T follicular helper cell (primary cell): ENCODE results near the gene ZNF205.
"Not testable (repeated sequence)": the region's sequence is repeated elsewhere in the genome, so short reads cannot be mapped to it uniquely, and the experiment has no call there.

ENCODE experiments used
- DNase-seq: peaks from one replicate; pipeline ENCODE4 v3.0.0-alpha.2; 2020; ENCODE audit warnings: low read depth
- total RNA-seq, 2 experiments: gene quantifications; one replicate each; lab custom pipeline; 2026; lab: John Stamatoyannopoulos, UW

Gene ZNF205
- 0 reads per million in 2 experiments for total RNA-seq

- DNase-seq: no peak
Measured at GRCh38 chr16:3112058-3112880, at the start of gene ZNF205. TSS of gene ZNF205 (plus strand) at chr16:3112586. CDS start at chr16:3113431, 845 bp downstream.

- DNase-seq: no peak
Measured at GRCh38 chr16:3063625-3064386, 48.6 kb upstream of the ZNF205 start.

DNA sequence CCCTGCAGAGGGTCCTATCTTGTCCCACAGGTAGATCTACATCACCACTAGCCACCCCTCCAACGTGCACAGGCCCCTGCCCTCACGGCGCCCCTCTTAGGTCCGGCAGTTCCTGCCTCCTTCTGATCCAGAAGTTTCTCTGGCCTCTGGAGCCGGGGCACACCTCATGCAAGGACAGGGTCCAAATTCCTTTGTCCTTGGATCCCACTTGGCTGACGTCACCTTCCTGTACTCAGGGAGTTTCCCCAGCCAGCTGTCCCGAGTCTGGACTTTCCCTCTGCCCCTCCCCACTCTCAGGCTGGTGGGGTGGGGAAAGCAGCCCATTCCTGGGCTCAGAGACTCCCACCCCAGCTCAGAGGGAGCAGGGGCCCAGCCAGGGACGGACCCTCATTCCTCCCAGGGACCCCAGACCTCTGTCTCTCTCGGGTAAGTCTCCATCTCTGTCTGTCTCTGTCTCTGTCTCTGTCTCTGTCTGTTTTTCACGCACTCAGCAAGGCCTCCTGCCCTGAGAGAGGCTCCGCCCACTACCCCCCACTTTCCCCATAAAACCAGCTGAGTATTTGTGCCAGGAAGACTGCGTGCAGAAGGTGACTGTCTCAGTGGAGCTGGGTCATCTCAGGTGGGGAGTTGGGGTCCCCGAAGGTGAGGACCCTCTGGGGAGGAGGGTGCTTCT is 47.2 kb upstream of the ZNF205 start, which contains the start of gene IL32:
Gene IL32, plus strand, starts transcription at position 572 of the 673 bp plus-strand sequence. CDS start 172 bp downstream, outside the sequence.
- peak; percentile 49 for DNase-seq

DNA sequence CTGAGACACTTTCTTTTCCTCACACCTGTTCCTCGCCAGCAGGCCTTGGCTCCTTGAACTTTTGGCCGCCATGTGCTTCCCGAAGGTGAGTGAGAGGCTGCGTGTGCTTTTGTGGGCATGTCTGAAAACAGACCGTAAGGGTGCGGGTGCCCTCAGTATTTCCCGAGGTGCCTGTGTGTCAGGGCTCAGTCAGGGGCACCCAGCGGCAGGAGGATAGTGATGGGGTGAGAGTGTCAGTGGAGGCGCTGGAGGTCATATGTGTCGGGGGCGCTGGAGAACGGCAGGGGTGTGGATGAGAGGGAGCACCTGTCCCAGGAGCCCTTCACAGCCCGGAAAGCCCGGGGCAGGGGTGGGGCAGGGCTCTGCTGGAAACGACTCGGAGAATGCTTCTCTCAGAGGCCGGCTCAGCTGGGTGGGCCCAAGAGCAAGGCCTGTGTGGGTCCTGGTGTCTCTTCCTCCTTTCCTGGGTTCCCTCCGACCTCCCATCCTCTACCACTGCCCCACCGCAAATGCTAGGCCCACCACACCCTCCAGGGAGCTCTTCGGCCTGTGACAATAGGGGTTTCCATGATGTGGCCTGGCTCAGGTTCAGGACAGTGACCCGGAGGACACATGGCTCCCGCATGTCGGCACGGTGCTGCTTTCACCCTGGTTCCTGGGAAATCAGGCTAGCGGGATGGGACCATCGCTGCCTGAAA is 46.5 kb upstream of the ZNF205 start:
- DNase-seq: no peak

DNA sequence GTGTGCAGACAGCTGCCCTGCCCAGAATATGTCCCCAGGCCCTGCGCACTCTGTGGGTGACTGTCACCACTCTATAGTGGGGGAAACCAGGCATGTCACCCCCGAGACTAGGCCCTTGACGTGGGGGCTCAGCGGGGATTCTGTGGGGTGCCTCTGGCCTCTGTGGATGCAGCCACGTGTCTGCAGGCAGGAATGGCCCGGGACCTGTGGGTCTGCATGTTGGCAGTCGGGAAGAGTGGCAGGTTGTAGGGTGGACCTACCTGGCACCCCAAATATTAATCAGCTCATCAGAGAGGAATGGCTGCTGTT is 46.0 kb upstream of the ZNF205 start:
- no peak for DNase-seq

GRCh38 chr16:3068487-3068886 is 43.9 kb upstream of the ZNF205 start:
- no peak for DNase-seq

GRCh38 chr16:3069146-3069545 is 43.2 kb upstream of the ZNF205 start:
- not testable (repeated sequence) for DNase-seq

DNA sequence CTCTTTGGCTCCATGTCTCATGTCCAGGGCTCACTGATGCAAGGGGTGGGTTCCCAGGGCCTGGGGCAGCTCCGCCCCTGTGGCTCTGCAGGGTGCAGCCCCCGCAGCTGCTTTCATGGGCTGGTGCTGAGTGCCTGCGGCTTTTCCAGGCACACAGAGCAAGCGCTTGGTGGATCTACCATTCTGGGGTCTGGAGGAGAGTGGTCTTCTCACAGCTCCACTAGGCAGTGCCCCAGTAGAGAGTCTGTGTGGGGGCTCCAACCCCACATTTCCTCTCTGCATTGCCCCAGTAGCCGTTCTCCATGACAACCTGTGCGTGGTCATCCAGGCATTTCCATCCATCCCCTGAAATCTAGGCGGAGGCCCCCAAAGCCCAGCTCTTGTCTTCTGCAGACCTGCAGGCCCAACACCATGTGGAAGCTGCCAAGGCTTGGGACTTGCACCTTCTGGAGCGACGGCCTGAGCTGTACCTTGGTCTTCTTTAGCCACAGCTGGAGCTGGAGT is 41.7 kb upstream of the ZNF205 start:
- no peak for DNase-seq

DNA sequence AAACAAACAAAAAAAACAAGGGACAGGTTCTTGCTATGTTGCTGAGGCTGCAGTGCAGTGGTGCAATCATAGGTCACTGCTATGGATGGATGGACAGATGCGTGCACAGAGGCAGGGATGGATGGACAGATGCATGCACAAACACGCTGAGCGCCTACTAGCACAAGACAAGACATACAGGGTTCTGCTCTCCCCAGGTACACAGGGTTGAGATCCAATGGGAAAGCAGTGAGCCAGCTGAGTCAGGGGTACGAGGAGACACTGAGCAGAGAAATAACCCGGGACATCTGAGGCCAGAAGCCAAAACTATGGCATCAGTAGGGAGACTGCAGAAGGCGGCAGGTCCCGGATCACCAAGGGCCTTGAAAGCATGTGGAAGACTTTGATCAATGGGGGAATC is 40.7 kb upstream of the ZNF205 start:
- DNase-seq: no peak

- DNase-seq: not testable (repeated sequence)
Measured at GRCh38 chr16:3072148-3072547, 40.2 kb upstream of the ZNF205 start.

DNA sequence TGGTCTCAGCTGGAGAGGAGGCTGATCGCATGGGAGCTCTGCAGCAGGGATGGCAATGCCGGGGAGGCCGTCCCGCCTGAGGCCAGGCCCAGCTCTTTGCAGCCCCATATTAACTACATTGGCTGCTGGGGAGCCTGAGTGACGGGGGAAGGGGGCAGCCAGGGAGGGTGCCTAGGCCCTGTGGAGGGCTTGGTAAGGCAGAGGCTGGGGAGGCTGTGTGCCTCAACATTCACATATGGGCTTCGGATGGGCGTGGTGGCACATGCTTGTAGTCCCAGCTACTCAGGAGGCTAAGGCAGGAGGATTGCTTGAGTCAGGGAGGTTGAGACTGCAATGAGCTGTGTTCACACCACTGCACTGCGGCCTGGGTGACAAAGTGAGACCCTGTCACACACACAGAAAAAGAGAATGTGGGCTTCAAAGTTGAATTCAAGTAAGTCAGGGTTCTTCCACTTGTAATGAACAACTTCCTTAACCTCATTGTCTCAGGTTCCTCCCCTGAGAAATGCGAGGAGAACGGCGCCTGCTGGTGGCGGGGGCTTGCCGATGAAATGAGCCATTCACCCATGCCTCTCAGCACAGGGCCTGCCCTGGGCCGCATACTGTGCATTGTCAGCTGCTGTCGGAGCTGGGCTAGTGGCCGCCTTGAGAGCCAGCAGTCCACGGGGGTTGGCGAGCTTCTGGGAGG is 39.7 kb upstream of the ZNF205 start:
- DNase-seq: not testable (repeated sequence)

DNA sequence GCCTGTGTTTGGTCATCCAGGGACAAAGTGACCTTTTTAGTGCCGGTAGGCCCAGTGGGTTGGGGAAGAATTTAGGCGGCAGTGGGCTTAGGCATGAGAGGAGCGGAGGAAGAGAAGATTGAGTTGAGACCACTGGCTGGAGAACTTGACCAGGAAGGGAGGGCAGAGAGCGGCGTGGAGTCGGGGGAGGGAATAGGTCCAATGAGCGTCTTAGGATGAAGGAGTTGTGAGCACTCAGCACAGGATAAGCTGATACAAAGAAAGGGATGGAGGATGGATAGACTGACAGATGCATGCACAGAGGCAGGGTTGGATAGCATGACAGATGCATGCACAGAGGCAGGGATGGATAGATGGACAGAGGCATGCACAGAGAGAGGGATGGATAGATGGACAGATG is 38.9 kb upstream of the ZNF205 start:
- no peak for DNase-seq

GRCh38 chr16:3074860-3075522 is 37.4 kb upstream of the ZNF205 start:
- DNase-seq: peak; percentile 73

GRCh38 chr16:3075523-3075915 is 36.9 kb upstream of the ZNF205 start:
- no peak for DNase-seq

- not testable (repeated sequence) for DNase-seq
Measured at GRCh38 chr16:3075946-3076345, 36.4 kb upstream of the ZNF205 start.

DNA sequence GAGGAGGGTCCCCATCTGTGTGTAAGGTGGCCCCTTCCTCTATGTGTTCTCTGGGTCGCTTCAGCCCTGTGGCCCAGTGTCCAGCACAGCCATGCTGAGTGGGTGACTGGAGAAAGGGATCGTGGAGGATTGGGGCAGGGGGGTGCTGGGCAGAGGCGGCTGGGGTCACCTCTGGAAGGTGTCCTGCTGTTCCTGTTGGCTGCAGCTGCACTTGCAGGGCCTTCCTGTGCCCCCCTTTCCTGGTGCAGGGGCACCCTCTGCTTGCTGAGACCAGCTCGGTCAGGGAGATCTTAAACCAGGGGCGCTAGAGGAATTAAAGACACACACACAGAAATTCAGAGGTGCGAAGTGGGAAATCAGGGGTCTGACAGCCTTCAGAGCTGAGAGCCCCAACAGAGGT is 35.8 kb upstream of the ZNF205 start:
- DNase-seq: no peak

- DNase-seq: no peak
Measured at GRCh38 chr16:3080024-3080423, 32.4 kb upstream of the ZNF205 start.

- not testable (repeated sequence) for DNase-seq
Measured at GRCh38 chr16:3081957-3082356, 30.4 kb upstream of the ZNF205 start.

DNA sequence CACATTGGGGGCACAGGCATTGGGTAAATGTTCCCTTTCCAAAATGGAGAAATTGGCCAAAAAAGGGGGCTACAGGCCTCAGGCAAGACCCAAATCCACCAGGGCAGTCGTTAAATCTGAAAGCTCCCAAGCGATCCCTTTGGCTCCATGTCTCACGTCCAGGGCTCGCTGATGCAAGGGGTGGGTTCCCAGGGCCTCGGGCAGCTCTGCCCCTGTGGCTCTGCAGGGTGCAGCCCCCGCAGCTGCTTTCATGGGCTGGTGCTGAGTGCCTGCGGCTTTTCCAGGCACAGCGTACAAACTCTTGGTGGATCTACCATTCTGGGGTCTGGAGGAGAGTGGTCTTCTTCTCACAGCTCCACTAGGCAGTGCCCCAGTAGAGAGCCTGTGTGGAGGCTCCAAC is 29.0 kb upstream of the ZNF205 start:
- DNase-seq: not testable (repeated sequence)

DNA sequence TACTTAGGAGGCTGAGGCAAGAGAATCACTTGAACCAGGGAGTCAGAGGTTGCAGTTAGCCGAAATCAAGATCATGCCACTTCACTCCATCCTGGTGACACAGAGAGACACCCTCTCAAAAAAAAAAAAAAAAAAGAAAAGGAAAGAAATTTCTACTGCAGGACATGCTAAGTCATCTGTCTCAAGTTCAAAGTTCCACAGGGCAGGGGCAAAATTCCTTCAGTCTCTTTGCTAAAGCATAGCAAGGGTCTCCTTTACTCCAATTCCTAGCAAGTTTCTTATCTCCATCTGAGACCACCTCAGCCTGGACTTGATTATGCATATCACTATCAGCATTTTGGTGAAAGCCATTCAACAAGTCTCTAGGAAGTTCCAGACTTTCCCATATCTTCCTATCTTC is 27.9 kb upstream of the ZNF205 start:
- DNase-seq: no peak
